ENCODE data around the gene AHSG. TPM values are rescaled to one million over a fixed set of nuclear protein-coding genes. Genes with fewer than 3 reads are reported as not detected.

AHSG gene

Small RNA genes within 50 kb of the gene (small RNA-seq; reads per million reads assigned to genes)
- gene RF00017 (ENCODE audit: insufficient read depth): not detected

Data from neuronal stem cell (in vitro differentiated cells).